Middle frontal gyrus (tissue), 1 donor: ENCODE measurements around the gene BACH2.
A peak's percentile ranks its signal among the peaks of the same experiment; 100 is the strongest.
"Not testable (repeated sequence)": the region's sequence is repeated elsewhere in the genome, so short reads cannot be mapped to it uniquely, and the experiment has no call there.

Source experiments
- DNase-seq: peaks from one replicate; pipeline ENCODE4 v3.0.0-alpha.2; 2015; ENCODE audit warnings: low spot score; ENCODE audit errors: extremely low spot score

The BACH2 gene

DNA sequence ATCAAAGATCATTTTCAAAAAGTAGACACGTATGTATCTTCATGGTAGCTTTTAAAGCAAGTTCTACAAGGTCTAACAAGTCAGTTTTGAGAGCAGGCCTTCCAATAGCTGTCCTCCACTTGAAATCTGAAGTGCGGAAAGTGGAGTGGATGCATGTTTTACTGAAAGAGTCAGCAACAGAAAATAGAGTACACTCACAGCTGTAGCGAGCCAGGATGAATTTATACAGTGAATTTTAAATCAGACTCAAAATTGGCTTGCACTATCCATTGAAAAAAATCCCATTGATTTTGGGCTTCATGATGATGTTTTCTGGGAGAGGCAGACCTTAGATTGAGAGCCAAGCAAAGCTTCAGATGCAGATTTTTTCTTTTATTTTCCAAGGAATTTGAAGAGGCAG lies 321.8 kb downstream of the BACH2 start:
- DNase-seq: no peak

DNA sequence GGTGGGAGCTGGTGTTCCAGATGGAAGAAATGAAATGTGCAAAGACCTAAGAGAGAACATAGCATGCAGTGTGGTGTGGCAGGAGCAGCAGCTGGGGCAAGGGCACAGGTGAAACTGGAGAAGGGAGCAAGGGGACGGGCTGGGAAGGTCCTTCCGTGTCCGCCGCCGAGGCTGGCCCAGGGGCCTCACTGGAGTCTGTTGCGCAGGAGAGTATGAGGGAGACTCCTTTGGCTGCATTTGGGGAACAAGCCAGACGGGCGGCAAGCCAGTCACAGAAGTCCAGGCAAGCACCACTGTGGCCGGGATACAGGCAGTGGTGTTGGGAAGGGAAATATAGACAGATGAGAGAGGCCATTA lies 324.6 kb downstream of the BACH2 start:
- DNase-seq: no peak

DNA sequence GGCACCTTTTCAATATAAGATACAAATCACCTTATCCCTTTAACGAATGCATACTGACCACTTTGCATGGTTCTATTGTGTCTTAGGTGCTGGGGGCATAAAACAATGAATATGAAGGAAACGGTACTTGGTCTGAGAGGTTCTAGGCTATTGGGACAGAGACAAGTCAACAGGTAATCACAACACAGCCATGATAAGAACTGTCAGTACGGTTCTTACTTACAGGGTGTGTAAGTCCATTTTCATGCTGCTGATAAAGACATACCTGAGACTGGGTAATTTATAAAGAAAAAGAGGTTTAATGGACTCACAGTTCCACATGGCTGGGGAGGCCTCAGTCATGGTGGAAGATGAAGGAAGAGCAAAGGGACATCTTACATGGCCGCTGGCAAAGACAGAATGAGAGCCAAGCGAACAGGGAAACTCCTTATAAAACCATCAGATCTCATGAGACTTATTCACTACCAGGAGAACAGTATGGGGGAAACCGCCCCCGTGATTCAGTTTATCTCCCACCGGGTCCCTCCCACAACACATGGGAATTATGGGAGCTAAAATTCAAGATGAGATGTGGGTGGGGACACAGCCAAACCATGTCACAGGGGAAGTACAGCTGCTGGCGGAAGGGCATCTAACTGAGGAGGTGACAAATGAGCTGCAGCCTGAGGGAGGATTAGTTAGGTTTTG lies 325.2 kb downstream of the BACH2 start:
- DNase-seq: not testable (repeated sequence)

DNA sequence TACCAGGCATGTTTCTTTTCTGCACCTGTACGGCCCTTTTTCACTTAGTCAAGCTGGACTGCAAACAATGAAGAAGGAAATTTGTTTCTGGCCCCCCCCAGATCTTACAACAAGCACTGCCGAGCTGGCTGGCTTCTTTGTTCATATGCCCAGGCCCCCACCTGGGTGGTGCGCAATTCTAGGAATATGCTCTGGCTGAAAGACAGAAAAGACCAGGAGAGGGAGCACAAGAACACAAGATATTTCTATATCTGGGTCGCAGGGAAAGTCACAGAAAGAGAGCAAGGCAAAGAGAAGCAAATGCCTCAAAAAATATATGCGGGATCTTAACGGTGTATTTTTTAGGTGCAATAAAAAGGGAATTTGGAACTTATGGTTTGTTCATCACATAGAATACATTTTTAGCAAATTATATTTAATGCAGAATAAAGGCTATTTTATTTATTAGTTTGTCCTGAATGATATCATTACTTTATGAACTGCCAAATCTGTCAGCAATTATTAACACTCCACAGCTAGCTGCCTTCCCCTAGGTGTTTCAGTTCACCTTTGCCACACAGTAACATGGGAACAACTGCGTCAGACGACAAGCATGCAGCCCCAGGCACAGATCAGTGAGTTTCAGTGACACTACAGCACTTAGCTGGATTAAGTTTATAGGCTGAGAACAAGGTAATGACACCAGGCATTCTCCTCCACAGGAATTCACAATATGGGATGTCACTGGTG lies 325.9 kb downstream of the BACH2 start:
- DNase-seq: peak; percentile 78

DNA sequence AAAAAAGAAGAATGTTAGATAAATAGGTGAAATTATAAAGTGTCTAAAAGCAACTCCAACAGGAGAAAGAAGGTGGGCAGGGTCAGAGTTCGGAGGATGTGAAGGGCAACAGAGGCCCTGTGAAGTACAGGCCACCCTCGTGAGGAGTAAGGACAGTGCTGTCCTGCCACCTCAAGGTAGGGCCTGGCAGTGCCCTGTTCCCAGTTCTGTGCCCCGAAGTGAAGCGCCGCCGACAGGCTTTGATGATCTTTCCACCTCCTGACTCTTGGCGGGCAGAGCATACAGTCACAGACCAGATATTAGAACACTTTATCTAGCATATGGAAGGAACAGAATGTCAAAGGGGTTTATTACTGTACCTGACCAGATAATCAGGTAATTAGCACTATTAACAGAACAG lies 326.6 kb downstream of the BACH2 start:
- no peak for DNase-seq

DNA sequence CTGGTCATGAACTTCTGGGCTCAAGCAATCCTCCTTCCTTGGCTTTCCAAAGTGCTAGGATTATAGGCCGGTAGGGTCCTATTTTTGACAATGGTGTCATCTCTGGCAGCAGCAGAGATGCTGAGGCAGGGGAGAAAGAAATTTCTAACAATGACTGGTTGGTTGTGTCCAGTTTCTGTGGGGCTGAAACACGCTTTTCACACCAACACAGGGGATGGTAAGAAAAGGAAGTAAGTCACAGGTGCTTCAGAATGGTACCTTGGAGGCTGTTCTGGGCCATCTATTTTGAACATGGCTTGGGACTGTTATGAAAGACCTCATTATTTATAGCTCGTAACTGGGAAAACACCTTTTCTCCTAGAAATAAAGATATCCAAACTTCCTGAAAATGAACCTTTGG lies 329.7 kb downstream of the BACH2 start:
- DNase-seq: no peak

DNA sequence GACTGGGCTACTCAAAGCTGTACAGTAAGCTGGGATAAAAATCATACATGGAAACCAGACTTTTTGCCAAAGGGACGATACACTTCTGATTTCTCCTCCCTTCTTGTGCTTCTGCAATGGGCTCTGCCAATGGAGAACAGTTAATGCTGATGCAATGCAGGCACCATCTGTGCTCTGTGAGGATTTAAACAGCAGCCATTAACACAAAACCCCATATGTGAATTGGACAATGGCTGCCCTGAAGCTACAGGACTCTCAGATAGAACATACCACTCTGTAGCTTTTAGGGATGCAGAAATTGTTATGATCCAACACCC lies 330.5 kb downstream of the BACH2 start:
- no peak for DNase-seq

DNA sequence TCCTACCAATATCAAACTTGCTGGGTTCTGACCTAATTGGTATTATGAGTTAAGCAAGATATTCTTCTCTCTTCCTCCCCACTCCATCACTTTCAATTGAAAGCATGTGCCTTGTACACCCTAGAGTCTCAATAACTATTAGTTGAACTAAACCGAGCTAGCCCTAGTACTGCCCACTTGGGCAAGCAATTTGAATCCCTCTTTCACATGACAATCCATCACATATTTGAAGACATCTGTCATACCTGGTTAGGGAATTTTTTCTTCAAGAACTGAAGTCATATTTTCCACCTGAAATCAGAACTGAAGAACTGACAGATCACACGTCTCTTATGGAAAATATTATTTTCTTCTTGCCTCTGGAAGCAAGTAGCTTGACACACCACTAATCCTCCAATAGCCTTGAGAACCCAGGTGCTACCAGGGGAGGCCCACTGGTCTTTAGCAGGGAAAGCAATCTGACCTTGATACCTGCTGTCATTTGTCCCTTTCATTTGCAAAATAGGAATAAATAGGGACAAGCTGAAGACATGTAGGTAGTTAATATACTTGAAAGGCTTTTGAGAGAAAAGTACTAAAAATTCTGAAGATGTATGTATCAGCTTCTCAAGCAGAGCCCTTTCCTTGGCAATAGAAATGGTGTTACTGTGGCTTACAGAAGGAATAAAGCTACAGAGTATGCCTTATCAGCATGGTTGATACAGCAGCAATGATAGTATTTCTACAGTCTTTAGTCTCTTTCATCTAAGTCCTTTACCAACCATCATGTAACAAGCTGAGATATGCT lies 331.0 kb downstream of the BACH2 start:
- DNase-seq: no peak

DNA sequence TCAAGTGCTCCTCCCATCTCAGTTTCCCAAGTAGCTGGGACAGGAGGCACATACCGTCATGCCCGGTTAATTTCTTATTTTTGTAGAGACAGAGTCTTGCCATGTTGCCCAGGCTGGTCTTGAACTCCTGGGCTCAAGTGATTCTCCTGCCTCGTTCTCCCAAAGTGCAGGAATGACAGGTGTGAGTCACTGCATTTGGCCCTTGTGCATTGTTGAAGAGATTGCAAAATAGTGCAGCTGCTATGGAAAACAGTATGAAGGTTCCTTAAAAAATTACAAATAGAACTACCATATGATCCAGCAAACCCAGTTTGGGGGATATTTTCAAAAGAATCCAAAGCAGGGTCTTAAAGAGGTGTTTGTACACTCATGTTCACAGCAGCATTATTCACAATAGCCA lies 333.3 kb downstream of the BACH2 start:
- DNase-seq: no peak

DNA sequence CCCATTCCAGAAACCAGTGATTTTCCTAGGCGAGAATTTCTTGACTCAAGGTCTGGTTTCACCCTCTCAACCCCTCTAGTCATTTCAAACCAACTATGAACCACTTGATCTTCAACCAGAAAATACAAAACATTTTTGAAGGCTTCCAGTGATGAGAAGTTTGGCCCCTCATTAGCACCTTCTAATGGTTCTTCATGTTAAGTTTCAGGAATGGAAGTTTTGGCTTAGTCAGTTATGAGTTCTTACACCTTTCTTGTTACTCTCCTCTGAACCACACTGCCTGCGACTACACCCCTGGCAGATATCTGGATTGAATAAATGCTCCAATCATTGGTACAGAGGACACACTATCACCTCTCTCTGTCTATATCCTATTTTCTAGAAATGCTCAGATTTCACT lies 335.2 kb downstream of the BACH2 start:
- no peak for DNase-seq

DNA sequence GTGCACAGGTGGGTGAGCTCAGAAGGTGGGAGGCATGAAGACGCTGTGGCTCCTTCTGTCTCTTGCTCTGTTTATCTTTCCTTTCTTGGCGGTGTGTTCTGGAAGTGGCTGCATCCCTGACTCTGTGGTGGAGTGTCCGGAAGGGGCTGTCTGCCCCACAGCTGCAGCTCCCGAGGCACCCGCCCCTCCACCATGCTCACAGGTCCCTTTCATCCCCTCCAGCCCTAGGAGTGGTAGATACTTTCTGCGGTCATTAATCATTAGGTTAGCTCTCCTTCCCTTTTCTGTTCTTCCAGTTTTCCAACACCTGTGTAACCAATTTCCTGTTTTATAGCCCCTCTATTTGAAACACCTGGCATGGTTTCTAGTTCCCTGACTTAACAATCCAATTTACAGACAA lies 336.8 kb downstream of the BACH2 start:
- DNase-seq: no peak

DNA sequence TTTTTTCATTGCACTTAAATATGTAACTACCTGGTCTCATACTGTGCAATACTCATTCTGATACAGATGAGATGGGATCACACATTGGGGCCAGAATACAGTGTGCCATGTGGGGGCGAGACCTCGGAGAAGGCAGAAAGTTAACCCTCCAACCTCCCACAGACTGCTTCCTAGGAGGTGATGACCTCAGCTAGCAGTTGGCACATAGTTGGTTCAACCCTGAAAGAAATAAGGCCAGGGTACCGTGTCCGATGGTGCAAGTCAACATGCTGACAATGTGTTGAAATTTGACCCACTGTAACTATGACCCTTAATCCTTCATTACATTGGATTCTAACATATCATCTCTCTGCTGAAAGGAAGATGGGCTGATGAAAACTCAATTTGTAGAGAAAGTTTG lies 340.5 kb downstream of the BACH2 start:
- no peak for DNase-seq

DNA sequence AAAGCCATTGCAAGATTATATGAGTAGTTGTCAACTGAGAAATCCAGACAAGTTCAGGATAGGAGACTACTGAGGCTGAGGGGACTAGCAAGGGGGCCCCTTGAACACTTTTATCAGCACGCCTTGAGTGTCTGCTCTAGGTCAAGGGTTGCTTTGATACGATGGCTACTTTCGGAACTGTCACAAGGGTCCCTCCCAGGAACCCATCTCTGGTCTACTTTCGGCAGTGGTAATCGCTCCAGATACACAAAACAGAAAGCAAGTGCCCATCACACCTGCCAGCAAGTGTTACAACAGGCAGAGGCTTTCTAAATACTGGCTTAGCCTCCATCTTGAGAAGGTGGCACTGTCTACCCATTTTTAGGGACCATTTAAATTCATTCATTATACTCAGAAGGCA lies 341.3 kb downstream of the BACH2 start:
- no peak for DNase-seq

DNA sequence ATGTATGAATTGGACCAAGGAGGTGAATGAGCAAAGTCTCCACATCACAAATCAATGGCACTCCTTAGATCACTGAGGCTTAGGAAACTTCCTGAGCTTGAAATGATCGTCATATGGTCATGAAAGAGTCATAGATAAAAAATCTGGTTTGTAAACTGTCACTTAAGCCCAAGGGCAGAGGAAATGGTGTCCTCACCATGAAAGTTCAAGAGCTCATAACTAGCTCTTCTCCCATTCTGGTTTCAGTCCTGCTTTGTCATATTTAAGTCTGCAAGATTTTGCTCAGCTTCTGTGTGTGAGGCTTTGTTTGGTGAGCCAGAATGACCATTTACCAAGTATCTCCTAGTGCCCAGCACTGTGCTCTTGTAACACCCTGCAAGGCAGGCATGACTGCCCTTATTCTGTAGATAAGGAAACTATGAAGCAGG lies 341.9 kb downstream of the BACH2 start:
- no peak for DNase-seq

DNA sequence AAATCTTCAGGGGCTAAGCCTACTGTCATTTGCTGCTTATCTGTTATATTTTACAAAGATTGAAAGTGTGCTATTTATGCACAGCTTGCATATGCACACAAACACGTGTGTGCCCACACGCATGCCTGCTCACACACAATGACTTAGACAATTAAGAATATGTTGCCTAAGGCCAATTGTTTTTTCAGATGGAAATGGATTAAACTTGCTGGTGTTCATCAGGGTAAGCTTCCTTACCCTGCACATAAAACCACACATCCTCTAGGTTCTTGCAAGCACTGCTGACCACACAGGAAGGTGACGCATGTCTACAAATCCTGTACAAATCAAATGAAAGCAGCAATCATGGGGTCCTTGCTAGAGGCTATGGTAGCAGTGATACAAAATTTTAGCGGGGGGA lies 344.0 kb downstream of the BACH2 start:
- DNase-seq: no peak

DNA sequence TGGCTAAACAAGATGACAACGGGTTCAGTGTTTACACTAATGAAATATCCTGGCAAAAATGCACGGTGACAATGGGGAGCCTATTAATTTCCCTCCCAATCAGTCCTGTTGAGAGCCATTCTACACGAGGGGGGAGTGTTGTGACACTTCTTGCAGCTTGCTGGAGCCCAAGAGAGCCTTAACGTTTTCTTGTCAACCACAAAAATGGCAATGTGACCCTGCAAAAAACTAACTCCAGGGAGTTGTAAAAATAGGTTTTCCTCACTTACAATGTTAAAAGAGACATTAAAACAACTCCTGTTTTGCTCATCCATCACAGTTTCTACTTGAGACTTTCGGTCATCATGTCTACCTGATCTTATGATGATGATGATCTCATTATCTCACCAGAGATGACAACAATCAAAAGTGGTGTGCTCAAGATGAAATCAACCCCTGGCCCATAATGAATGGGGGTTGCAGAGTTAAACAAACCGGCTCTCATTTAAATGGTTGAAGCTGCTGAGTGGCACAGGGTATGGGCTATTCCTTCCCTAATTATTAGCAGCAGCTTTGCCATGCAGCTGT lies 344.5 kb downstream of the BACH2 start:
- no peak for DNase-seq

DNA sequence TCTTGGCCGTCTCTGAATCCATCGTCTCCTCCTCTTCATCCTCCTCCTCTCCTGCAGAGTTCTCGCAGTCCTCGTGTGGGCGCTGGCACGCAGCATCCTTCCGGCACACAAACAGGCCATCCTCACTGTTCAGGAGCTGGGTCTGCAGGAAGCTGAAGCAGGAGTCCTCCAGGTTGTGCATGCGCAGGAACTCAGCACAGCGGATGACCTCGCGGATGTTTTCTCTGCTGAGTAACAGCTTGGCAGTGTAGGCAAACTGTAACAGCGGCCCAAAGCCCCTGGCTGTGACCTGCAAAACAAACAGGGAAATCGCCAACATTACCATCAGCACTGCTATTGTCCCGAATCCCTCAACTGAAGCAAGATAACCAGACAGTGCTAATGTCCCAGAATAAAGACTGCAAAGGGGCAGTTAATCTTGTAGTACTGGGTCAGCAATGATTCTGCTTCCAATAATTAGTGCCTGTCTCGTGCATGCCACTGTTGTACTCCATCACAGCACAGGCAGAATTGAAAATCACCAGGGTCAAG lies 345.0 kb downstream of the BACH2 start:
- no peak for DNase-seq

DNA sequence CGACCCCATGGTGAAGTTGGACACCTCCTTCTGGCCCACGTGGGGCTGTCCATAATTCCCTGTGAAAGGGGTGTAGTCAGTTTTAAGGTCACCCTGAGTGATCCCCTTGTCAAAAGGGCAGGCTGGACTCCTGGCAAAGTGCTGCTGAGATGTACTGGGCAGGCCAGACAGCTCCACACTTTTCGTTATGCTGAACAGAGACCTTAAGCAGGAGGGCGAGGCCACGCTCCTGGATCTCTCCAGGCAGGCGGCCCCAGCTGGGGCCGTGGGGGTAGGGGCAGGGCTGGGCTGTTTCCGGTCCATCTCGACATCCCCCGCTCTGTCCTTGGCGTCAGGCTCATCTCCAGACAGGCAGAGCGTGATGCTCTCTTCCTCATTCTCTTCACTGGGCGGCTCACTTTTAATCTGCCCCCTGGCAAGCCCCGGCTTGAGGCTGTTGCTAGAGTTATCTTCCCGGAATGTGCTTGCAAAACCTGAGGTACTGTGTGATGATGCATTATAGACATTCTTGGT lies 345.7 kb downstream of the BACH2 start:
- no peak for DNase-seq

DNA sequence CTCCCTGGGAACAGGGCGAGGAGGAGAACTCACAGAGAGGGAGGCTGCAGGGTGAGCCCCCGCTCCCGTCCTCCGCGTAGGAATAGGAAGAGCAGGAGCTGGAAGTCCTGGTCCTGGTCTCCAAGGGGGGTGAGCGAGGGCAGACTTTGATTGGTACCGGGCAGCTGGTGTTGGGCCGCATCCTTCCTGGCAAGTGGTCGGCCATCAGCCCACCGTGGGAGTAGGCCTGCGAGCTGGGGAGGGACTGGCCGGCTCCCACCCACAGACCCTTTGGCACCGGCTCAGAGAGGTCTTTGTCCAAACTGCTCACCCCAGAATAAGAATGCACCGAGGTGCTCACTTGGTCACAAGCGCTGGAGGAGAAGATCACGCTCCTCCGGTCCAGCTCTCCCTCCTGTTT lies 346.2 kb downstream of the BACH2 start:
- no peak for DNase-seq

DNA sequence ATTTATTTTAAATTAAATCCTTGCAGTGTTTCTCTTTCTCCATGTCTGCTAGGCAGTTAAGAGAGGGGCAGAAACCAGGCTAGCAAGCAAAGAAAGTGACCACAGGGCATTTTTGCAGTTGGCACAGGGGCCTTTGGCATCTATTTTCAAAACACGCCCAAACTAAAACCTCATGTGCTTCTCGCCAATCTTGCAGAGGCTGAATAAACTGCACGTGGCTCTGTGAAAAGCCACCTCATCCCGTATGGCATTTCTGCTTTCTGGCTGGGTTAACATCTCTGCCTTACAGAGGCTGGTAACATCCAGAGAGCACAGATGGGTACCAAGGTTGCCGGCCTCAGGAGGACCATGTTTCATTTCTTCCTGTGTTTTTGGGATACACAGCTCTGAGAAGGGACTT lies 347.8 kb downstream of the BACH2 start:
- DNase-seq: no peak

DNA sequence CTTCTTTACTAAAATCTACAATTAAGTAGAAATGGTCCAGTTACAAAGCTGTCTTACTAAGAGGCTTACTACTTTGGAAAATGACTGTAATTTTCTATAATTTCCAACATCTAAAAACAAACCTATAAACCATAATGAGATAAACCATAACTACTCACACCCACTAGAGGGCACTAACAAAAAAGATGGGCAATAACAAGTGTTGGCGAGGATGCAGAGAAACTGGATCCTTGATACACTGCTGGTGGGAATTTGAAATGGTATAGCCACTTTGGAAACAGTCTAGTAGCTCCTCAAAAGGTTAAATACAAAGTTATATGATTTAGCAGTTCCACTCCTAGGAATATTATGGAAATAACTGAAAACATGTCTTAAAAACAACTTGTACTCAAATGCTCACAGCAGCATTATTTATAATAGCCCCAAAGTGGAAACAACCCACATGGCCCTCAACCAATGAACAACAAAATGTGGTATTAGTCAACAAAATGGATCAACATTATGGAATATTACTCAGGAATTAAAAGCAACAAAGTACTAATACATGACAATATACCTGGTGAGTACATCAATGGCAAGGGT lies 351.7 kb downstream of the BACH2 start:
- no peak for DNase-seq
